Gastrocnemius medialis (tissue), 4 donors: ENCODE results near the gene SOHLH1. TPM values are rescaled to one million over a fixed set of nuclear protein-coding genes. Genes with fewer than 3 reads are reported as not detected.
A peak's percentile ranks its signal among the peaks of the same experiment; 100 is the strongest.

Source experiments
- ATAC-seq, 2 donors: fragments of 150-250 bp; one replicate each; pipeline ENCODE4 v1.9.1; 2016
- DNase-seq, 2 donors: peaks; one replicate each; pipeline ENCODE4 v3.0.0-alpha.2; 2019
- H3K27ac ChIP-seq, 4 donors: fragments of 200-600 bp; sonication (generic); 1 replicate in 1 of 4; 2 replicates in 3 of 4; pipeline ENCODE4 v1.5.1; 2016 to 2018; ENCODE audit warnings: mild to moderate bottlenecking in 2 of 4, moderate library complexity in 1 of 4
- H3K27me3 ChIP-seq, 3 donors: fragments of 200-600 bp; sonication (generic) in 2 of 3; 1 replicate in 1 of 3; 2 replicates in 2 of 3; pipeline versions ENCODE4 v1.5.1 to v1.6.0; 2016 to 2019; ENCODE audit warnings: mild to moderate bottlenecking in 1 of 3, moderate library complexity in 1 of 3
- H3K36me3 ChIP-seq, 2 donors: fragments of 200-600 bp; sonication (generic) in 1 of 2; one replicate each; pipeline ENCODE4 v1.5.1; 2017 to 2018
- H3K4me1 ChIP-seq, 2 donors: fragments of 200-600 bp; sonication (generic) in 1 of 2; one replicate each; pipeline ENCODE4 v1.5.1; 2016 to 2017; ENCODE audit warnings: mild to moderate bottlenecking in 2 of 2
- H3K4me3 ChIP-seq, 4 donors: fragments of 200-600 bp; sonication (generic) in 3 of 4; 1 replicate in 1 of 4; 2 replicates in 3 of 4; pipeline ENCODE4 v1.5.1; 2016 to 2019; ENCODE audit warnings: mild to moderate bottlenecking in 2 of 4
- H3K9me3 ChIP-seq, 3 donors: fragments of 200-600 bp; sonication (generic) in 2 of 3; 1 replicate in 1 of 3; 2 replicates in 2 of 3; pipeline ENCODE4 v1.5.1; 2016 to 2019
- CTCF ChIP-seq, 5 experiments: fragments of 450-650 bp in 3 of 5; fragments of 200-600 bp in 2 of 5; sonication (generic) in 2 of 5; IDR thresholded peaks in 4 of 5; conservative IDR thresholded peaks in 1 of 5; 1 replicate in 4 of 5; 2 replicates in 1 of 5; pipeline ENCODE4 v1.5.1; 2016 to 2019; ENCODE audit warnings: antibody characterized with exemption in 5 of 5, mild to moderate bottlenecking in 3 of 5, moderate library complexity in 3 of 5
- POLR2A ChIP-seq, 2 donors: fragments of 450-650 bp; IDR thresholded peaks; one replicate each; pipeline ENCODE4 v1.6.1; 2017; ENCODE audit warnings: antibody characterized with exemption in 2 of 2, mild to moderate bottlenecking in 2 of 2, moderate library complexity in 2 of 2
- in situ Hi-C, 4 donors: fragments of 200-750 bp; cut with MboI; loops; one replicate each; pipeline versions ENCODE4 v1.15.0 to v1.8.0; 2017; ENCODE audit warnings: low sequenced_read_pairs in 4 of 4
- intact Hi-C: fragments of 100-400 bp; cut with DNase I; formaldehyde crosslinking; loops from one replicate; pipeline ENCODE4 v1.15.1; 2023; ENCODE audit warnings: low total_unique reads
- total RNA-seq, 4 donors: library from RNA; depleted of rRNA; stranded (reverse); fragments of >200 nt; gene quantifications; one replicate each; pipeline versions ENCODE4 v1.1.0 to v1.2.3, GENCODE V29; 2016

The SOHLH1 gene
- total RNA-seq, 4 donors from 2014 or later: not detected

- Histone ChIP-seq H3K9me3 (no peaks in the 10 kb centered on the region), H3K4me3 (peak within 1 kb of the TSS in 3 of 4 donors; percentile 34 to 50 (median 39)), H3K36me3 (no peaks in the 10 kb centered on the region), H3K4me1 (peaks cover 0 to 8% of the 10 kb centered on the region in 2 donors), H3K27ac (no peak within 1 kb of the TSS), H3K27me3 (peaks cover 0 to 3% (median 0%) of the 10 kb centered on the region in 3 donors)
- TF ChIP-seq POLR2A (IDR thresholded peaks at IDR 0.05) (no peak), CTCF (IDR thresholded peaks at IDR 0.05 in 4 of 5, conservative IDR thresholded peaks at IDR 0.05 in 1 of 5) (peak; percentile 76 to 96 (median 85))
- in situ Hi-C loops: no loop called here
- no peak for DNase-seq
- ATAC-seq: peak; percentile 68 to 73
- intact Hi-C loops: loop anchor here (5.0 kb wide), 1 partner anchor 420 kb away; no protein-coding TSS in a partner anchor
Measured at GRCh38 chr9:135701959-135702721, 2.9 kb upstream of the SOHLH1 start, which contains the start of gene KCNT1. KCNT1 (plus strand) TSS chr9:135702185; CDS start chr9:135702259, 74 bp downstream.

GRCh38 chr9:135701067-135701958, 2.0 kb upstream of the SOHLH1 start:
- H3K36me3 ChIP-seq: no peaks in the 10 kb centered on the region
- H3K27ac ChIP-seq: no peak overlapping the region
- ATAC-seq (no peak), DNase-seq (no peak)
- TF ChIP-seq POLR2A (IDR thresholded peaks at IDR 0.05) (no peak), CTCF (IDR thresholded peaks at IDR 0.05 in 4 of 5, conservative IDR thresholded peaks at IDR 0.05 in 1 of 5) (no peak)
- H3K4me1 ChIP-seq: peaks cover 0 to 8% of the 10 kb centered on the region in 2 donors
- peaks cover 0 to 3% (median 0%) of the 10 kb centered on the region in 3 donors for H3K27me3 ChIP-seq
- in situ Hi-C loops: no loop called here
- no peaks in the 10 kb centered on the region for H3K9me3 ChIP-seq
- peak overlapping the region in 2 of 4 donors; percentile 39 to 50 for H3K4me3 ChIP-seq
- intact Hi-C loops: loop anchor here (5.0 kb wide), 1 partner anchor 421 kb away; no protein-coding TSS in a partner anchor

- Histone ChIP-seq H3K36me3 (no peaks in the 10 kb centered on the region), H3K4me1 (peaks cover 0 to 8% of the 10 kb centered on the region in 2 donors), H3K9me3 (no peaks in the 10 kb centered on the region), H3K4me3 (no peak overlapping the region), H3K27me3 (peaks cover 0 to 3% (median 0%) of the 10 kb centered on the region in 3 donors), H3K27ac (no peak overlapping the region)
- TF ChIP-seq POLR2A (IDR thresholded peaks at IDR 0.05) (no peak), CTCF (IDR thresholded peaks at IDR 0.05 in 4 of 5, conservative IDR thresholded peaks at IDR 0.05 in 1 of 5) (no peak)
- intact Hi-C loops (loop anchor here (5.0 kb wide), 1 partner anchor 422 kb away; no protein-coding TSS in a partner anchor), in situ Hi-C loops (no loop called here)
- DNase-seq (no peak), ATAC-seq (no peak)
Measured at GRCh38 chr9:135700525-135700924, 1.2 kb upstream of the SOHLH1 start.

- ATAC-seq: no peak
- no peak for TF ChIP-seq CTCF (IDR thresholded peaks at IDR 0.05 in 4 of 5, conservative IDR thresholded peaks at IDR 0.05 in 1 of 5)
- no peak for TF ChIP-seq POLR2A (IDR thresholded peaks at IDR 0.05)
- in situ Hi-C loops (no loop called here), intact Hi-C loops (no loop called here)
- H3K36me3 ChIP-seq: no peaks in the 10 kb centered on the region
- no peak for DNase-seq
- H3K27ac ChIP-seq: no peak overlapping the region
- H3K4me3 ChIP-seq: no peak overlapping the region
- peaks cover 0 to 8% of the 10 kb centered on the region in 2 donors for H3K4me1 ChIP-seq
- H3K9me3 ChIP-seq: no peaks in the 10 kb centered on the region
- peaks cover 0 to 3% (median 0%) of the 10 kb centered on the region in 3 donors for H3K27me3 ChIP-seq
Measured at GRCh38 chr9:135698767-135699166, 514 bp downstream of the SOHLH1 start.
